Measurements from ENCODE around the gene IL17RD.

The IL17RD gene

GRCh38 chr3:57130571-57131209 is 34.5 kb downstream of the IL17RD start:
- TF ChIP-seq GATA1 (IDR thresholded peaks at IDR 0.05; ENCODE audit: low read depth, low read length) (no peak), POLR2A (IDR thresholded peaks at IDR 0.05; ENCODE audit: low read length) (no peak)
- DNase-seq = no peak

- DNase-seq = no peak
- TF ChIP-seq GATA1 (IDR thresholded peaks at IDR 0.05; ENCODE audit: low read depth, low read length) = no peak
- TF ChIP-seq POLR2A (IDR thresholded peaks at IDR 0.05; ENCODE audit: low read length) = no peak
Observed at GRCh38 chr3:57128826-57129667, 36.1 kb downstream of the IL17RD start.

GRCh38 chr3:57127891-57128518 is 37.1 kb downstream of the IL17RD start:
- TF ChIP-seq POLR2A (IDR thresholded peaks at IDR 0.05; ENCODE audit: low read length) (no peak), GATA1 (IDR thresholded peaks at IDR 0.05; ENCODE audit: low read depth, low read length) (no peak)
- DNase-seq = no peak

GRCh38 chr3:57126244-57126643 is 38.9 kb downstream of the IL17RD start:
- TF ChIP-seq POLR2A (IDR thresholded peaks at IDR 0.05; ENCODE audit: low read length) (no peak), GATA1 (IDR thresholded peaks at IDR 0.05; ENCODE audit: low read depth, low read length) (no peak)
- no peak for DNase-seq

GRCh38 chr3:57120451-57121174 is 44.5 kb downstream of the IL17RD start:
- DNase-seq = no peak
- TF ChIP-seq GATA1 (IDR thresholded peaks at IDR 0.05; ENCODE audit: low read depth, low read length) (no peak), POLR2A (IDR thresholded peaks at IDR 0.05; ENCODE audit: low read length) (no peak)

GRCh38 chr3:57120040-57120439 is 45.1 kb downstream of the IL17RD start:
- no peak for TF ChIP-seq GATA1 (IDR thresholded peaks at IDR 0.05; ENCODE audit: low read depth, low read length)
- TF ChIP-seq POLR2A (IDR thresholded peaks at IDR 0.05; ENCODE audit: low read length) = no peak
- DNase-seq = no peak

- TF ChIP-seq POLR2A (IDR thresholded peaks at IDR 0.05; ENCODE audit: low read length) (no peak), GATA1 (IDR thresholded peaks at IDR 0.05; ENCODE audit: low read depth, low read length) (no peak)
- DNase-seq = no peak
Observed at GRCh38 chr3:57118254-57118653, 46.9 kb downstream of the IL17RD start.

- TF ChIP-seq GATA1 (IDR thresholded peaks at IDR 0.05; ENCODE audit: low read depth, low read length) = no peak
- TF ChIP-seq POLR2A (IDR thresholded peaks at IDR 0.05; ENCODE audit: low read length) = no peak
- no peak for DNase-seq
Observed at GRCh38 chr3:57116501-57116900, 48.7 kb downstream of the IL17RD start.

- DNase-seq = no peak
- TF ChIP-seq GATA1 (IDR thresholded peaks at IDR 0.05; ENCODE audit: low read depth, low read length) = no peak
- TF ChIP-seq POLR2A (IDR thresholded peaks at IDR 0.05; ENCODE audit: low read length) = no peak
Observed at GRCh38 chr3:57112206-57112605, 52.9 kb downstream of the IL17RD start.

GRCh38 chr3:57110798-57111197 is 54.4 kb downstream of the IL17RD start:
- DNase-seq = no peak
- no peak for TF ChIP-seq POLR2A (IDR thresholded peaks at IDR 0.05; ENCODE audit: low read length)
- TF ChIP-seq GATA1 (IDR thresholded peaks at IDR 0.05; ENCODE audit: low read depth, low read length) = no peak

GRCh38 chr3:57110214-57110613 is 54.9 kb downstream of the IL17RD start:
- TF ChIP-seq POLR2A (IDR thresholded peaks at IDR 0.05; ENCODE audit: low read length) = no peak
- TF ChIP-seq GATA1 (IDR thresholded peaks at IDR 0.05; ENCODE audit: low read depth, low read length) = no peak
- DNase-seq = no peak

GRCh38 chr3:57109437-57110199 is 55.5 kb downstream of the IL17RD start:
- DNase-seq = no peak
- TF ChIP-seq GATA1 (IDR thresholded peaks at IDR 0.05; ENCODE audit: low read depth, low read length) (no peak), POLR2A (IDR thresholded peaks at IDR 0.05; ENCODE audit: low read length) (no peak)

GRCh38 chr3:57108684-57109083 is 56.5 kb downstream of the IL17RD start:
- TF ChIP-seq POLR2A (IDR thresholded peaks at IDR 0.05; ENCODE audit: low read length) (no peak), GATA1 (IDR thresholded peaks at IDR 0.05; ENCODE audit: low read depth, low read length) (no peak)
- no peak for DNase-seq

Data from erythroblast (primary cell).